Measurements from ENCODE around the gene RNF141. TPM values are rescaled to one million over a fixed set of nuclear protein-coding genes. Genes with fewer than 3 reads are reported as not detected.

The RNF141 gene
- total RNA-seq, 1 experiment from 2014 or later, result 74.8 TPM

GRCh38 chr11:10483584-10483983 is 57.4 kb downstream of the RNF141 start:
- Histone ChIP-seq H3K36me3 (ENCODE audit: control insufficient read depth, insufficient read depth, low read length) (no peaks in the 10 kb centered on the region), H3K9me3 (no peaks in the 10 kb centered on the region), H3K4me3 (ENCODE audit: low read depth, low read length) (no peak overlapping the region), H3K27me3 (replicated peaks; ENCODE audit: control insufficient read depth, insufficient read depth, low read length) (no peaks in the 10 kb centered on the region), H3K4me1 (no peaks in the 10 kb centered on the region)
- no peaks in the 10 kb centered on the region for H3K27me3 Mint-ChIP-seq (ENCODE audit: insufficient read depth, unreplicated experiment)
- no peaks in the 10 kb centered on the region for H3K9me3 Mint-ChIP-seq (ENCODE audit: unreplicated experiment)
- intact Hi-C loops (cut with micrococcal nuclease; ENCODE audit: unreplicated experiment), result no loop called here
- no TSS peak for BruUV-seq (replicated peaks)
- H3K4me3 Mint-ChIP-seq (ENCODE audit: unreplicated experiment), result no peak overlapping the region
- ChIA-PET CTCF (interaction anchor here (0.6 kb wide), 1 partner anchor 107 kb away, joined by 3 read pairs; no protein-coding TSS in a partner anchor), POLR2A (no interaction called here)
- no peaks in the 10 kb centered on the region for H3K36me3 Mint-ChIP-seq (ENCODE audit: insufficient read depth, unreplicated experiment)
- H3K27ac Mint-ChIP-seq (ENCODE audit: unreplicated experiment), result no peak overlapping the region
- no peaks in the 10 kb centered on the region for H3K4me1 Mint-ChIP-seq (ENCODE audit: low read depth, unreplicated experiment)
- no peak for TF ChIP-seq CTCF (IDR thresholded peaks at IDR 0.05; ENCODE audit: insufficient read depth in 1 of 2, low read depth in 1 of 2, low read length in 1 of 2, severe bottlenecking in 1 of 2, unreplicated experiment in 1 of 2)
- no peak for DNase-seq

GRCh38 chr11:10483174-10483573 is 57.8 kb downstream of the RNF141 start:
- no TSS peak for BruUV-seq (replicated peaks)
- TF ChIP-seq CTCF (IDR thresholded peaks at IDR 0.05; ENCODE audit: insufficient read depth in 1 of 2, low read depth in 1 of 2, low read length in 1 of 2, severe bottlenecking in 1 of 2, unreplicated experiment in 1 of 2), result no peak
- Mint-ChIP-seq H3K27ac (ENCODE audit: unreplicated experiment) (no peak overlapping the region), H3K4me1 (ENCODE audit: low read depth, unreplicated experiment) (no peaks in the 10 kb centered on the region), H3K4me3 (ENCODE audit: unreplicated experiment) (no peak overlapping the region), H3K36me3 (ENCODE audit: insufficient read depth, unreplicated experiment) (no peaks in the 10 kb centered on the region), H3K27me3 (ENCODE audit: insufficient read depth, unreplicated experiment) (no peaks in the 10 kb centered on the region), H3K9me3 (ENCODE audit: unreplicated experiment) (no peaks in the 10 kb centered on the region)
- no peaks in the 10 kb centered on the region for H3K36me3 ChIP-seq (ENCODE audit: control insufficient read depth, insufficient read depth, low read length)
- ChIA-PET POLR2A (no interaction called here), CTCF (interaction anchor here (0.6 kb wide), 1 partner anchor 107 kb away, joined by 3 read pairs; no protein-coding TSS in a partner anchor)
- no peaks in the 10 kb centered on the region for H3K27me3 ChIP-seq (replicated peaks; ENCODE audit: control insufficient read depth, insufficient read depth, low read length)
- DNase-seq, result no peak
- no peaks in the 10 kb centered on the region for H3K4me1 ChIP-seq
- intact Hi-C loops (cut with micrococcal nuclease; ENCODE audit: unreplicated experiment), result no loop called here
- no peak overlapping the region for H3K4me3 ChIP-seq (ENCODE audit: low read depth, low read length)
- no peaks in the 10 kb centered on the region for H3K9me3 ChIP-seq

- CTCF ChIA-PET, result no interaction called here
- intact Hi-C loops (cut with micrococcal nuclease; ENCODE audit: unreplicated experiment), result no loop called here
Observed at GRCh38 chr11:10481560-10482349, 59.2 kb downstream of the RNF141 start.

More at GRCh38 chr11:10481560-10482349, 59.2 kb downstream of the RNF141 start:
- no peaks in the 10 kb centered on the region for H3K27me3 ChIP-seq (replicated peaks; ENCODE audit: control insufficient read depth, insufficient read depth, low read length)
- no peaks in the 10 kb centered on the region for H3K9me3 Mint-ChIP-seq (ENCODE audit: unreplicated experiment)
- H3K36me3 Mint-ChIP-seq (ENCODE audit: insufficient read depth, unreplicated experiment), result no peaks in the 10 kb centered on the region
- no peaks in the 10 kb centered on the region for H3K27me3 Mint-ChIP-seq (ENCODE audit: insufficient read depth, unreplicated experiment)
- no peaks in the 10 kb centered on the region for H3K4me1 Mint-ChIP-seq (ENCODE audit: low read depth, unreplicated experiment)
- H3K36me3 ChIP-seq (ENCODE audit: control insufficient read depth, insufficient read depth, low read length), result no peaks in the 10 kb centered on the region
- H3K4me3 Mint-ChIP-seq (ENCODE audit: unreplicated experiment), result no peak overlapping the region
- no peaks in the 10 kb centered on the region for H3K4me1 ChIP-seq
- no peak for DNase-seq
- POLR2A ChIA-PET, result no interaction called here
- no peak overlapping the region for H3K4me3 ChIP-seq (ENCODE audit: low read depth, low read length)
- no peak for TF ChIP-seq CTCF (IDR thresholded peaks at IDR 0.05; ENCODE audit: insufficient read depth in 1 of 2, low read depth in 1 of 2, low read length in 1 of 2, severe bottlenecking in 1 of 2, unreplicated experiment in 1 of 2)
- no peaks in the 10 kb centered on the region for H3K9me3 ChIP-seq
- H3K27ac Mint-ChIP-seq (ENCODE audit: unreplicated experiment), result no peak overlapping the region
- BruUV-seq (replicated peaks), result no TSS peak

Measured in Caco-2 (cell line).